C4-2B (cell line): ENCODE data around the gene PDCL2.
"Not testable (repeated sequence)": the region's sequence is repeated elsewhere in the genome, so short reads cannot be mapped to it uniquely, and the experiment has no call there.

ENCODE experiments used
- H3K27ac ChIP-seq: fragments of 450-650 bp; 2 replicates; pipeline ENCODE4 v1.5.1; 2017
- CTCF ChIP-seq: fragments of 450-650 bp; conservative IDR thresholded peaks from 2 replicates; pipeline ENCODE4 v1.5.1; 2017; ENCODE audit warnings: mild to moderate bottlenecking
- ZFX ChIP-seq: fragments of 450-650 bp; IDR thresholded peaks from 2 replicates; pipeline ENCODE4 v1.6.1; 2017

PDCL2 gene

GRCh38 chr4:55554453-55555030 is 37.5 kb downstream of the PDCL2 start:
- no peak for TF ChIP-seq ZFX
- peak; percentile 49 for TF ChIP-seq CTCF
- H3K27ac ChIP-seq, result no peak overlapping the region

GRCh38 chr4:55553441-55554201 is 38.4 kb downstream of the PDCL2 start:
- no peak overlapping the region for H3K27ac ChIP-seq
- no peak for TF ChIP-seq ZFX
- TF ChIP-seq CTCF, result no peak

- not testable (repeated sequence) for H3K27ac ChIP-seq
These were observed 40.1 kb downstream of the PDCL2 start for GRCh38 chr4:55551964-55552363.

- no peak for TF ChIP-seq CTCF
- TF ChIP-seq ZFX, result no peak
- H3K27ac ChIP-seq, result no peak overlapping the region
These were observed 42.2 kb downstream of the PDCL2 start for GRCh38 chr4:55549888-55550287.

- TF ChIP-seq CTCF (no peak), ZFX (no peak)
- no peak overlapping the region for H3K27ac ChIP-seq
These were observed 44.1 kb downstream of the PDCL2 start for GRCh38 chr4:55547918-55548317.

- H3K27ac ChIP-seq, result peak overlapping the region; percentile 93
These were observed 44.6 kb downstream of the PDCL2 start for GRCh38 chr4:55547466-55547770.

GRCh38 chr4:55546756-55547465 is 45.1 kb downstream of the PDCL2 start, which contains the start of gene CLOCK:
TSS of gene CLOCK (minus strand) at chr4:55546909. CDS start at chr4:55482785, 64,124 bp downstream.
- TF ChIP-seq ZFX, result no peak
- TF ChIP-seq CTCF, result peak; percentile 56
- peak within 1 kb of the TSS; percentile 93 for H3K27ac ChIP-seq

More at GRCh38 chr4:55547466-55547770, 44.6 kb downstream of the PDCL2 start:
- TF ChIP-seq ZFX, result no peak

GRCh38 chr4:55546506-55546755 is 45.6 kb downstream of the PDCL2 start:
- H3K27ac ChIP-seq, result peak overlapping the region; percentile 93
- no peak for TF ChIP-seq ZFX
- TF ChIP-seq CTCF, result no peak
